GM21786 (cell line): ENCODE measurements around the gene PTPRZ1.

Experiments
- ATAC-seq: cut with Tn5 transposase; IDR thresholded peaks from one replicate; pipeline ENCODE4 v1.9.1; 2021; ENCODE audit not compliant: unreplicated experiment

PTPRZ1 gene

DNA sequence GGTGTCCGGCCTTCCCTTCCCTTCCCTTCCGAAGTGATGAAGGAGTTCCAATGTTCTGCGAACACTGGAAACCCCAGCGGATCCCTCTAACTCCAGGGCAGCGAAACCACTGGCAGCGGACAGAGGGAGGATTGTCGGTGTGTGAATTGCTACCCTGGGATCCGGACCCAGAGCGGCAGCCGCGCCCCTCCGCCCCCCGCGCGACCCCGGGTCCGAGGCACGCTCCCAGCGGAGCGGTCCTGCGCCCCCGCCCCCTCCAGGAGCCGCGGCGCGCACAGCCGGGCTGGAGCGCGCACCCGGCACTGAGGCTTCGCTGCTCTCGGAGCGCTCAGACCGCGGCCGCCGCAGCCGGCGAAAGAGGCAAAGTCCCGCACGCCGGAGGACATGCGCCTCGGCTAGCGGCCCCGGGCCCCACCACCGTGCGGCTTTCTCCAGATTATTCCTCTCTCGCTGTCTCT, at the start of gene PTPRZ1:
Gene PTPRZ1, plus strand, starts transcription at position 331 of the 458 bp plus-strand sequence. CDS start 339 bp downstream, outside the sequence.
- ATAC-seq, result no peak

DNA sequence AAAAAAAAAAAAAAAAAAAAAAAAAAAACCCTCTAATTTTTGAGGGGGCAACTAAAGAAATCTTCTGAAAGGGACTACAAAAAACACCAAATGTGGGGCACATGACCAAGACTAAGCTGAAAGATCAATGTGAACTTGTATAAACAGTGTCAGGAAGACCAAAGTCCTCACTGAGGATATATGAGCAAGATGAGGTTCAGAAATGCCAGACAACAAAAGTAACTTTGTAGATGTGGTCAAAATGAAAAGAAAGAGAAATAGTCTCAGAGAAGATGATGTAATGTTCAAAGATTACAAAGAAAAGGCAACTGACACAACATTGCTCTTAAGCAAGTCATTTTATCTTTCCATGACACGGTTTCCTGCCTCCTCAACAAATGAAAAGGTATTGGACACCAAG, 48.7 kb upstream of the PTPRZ1 start:
- ATAC-seq, result no peak

DNA sequence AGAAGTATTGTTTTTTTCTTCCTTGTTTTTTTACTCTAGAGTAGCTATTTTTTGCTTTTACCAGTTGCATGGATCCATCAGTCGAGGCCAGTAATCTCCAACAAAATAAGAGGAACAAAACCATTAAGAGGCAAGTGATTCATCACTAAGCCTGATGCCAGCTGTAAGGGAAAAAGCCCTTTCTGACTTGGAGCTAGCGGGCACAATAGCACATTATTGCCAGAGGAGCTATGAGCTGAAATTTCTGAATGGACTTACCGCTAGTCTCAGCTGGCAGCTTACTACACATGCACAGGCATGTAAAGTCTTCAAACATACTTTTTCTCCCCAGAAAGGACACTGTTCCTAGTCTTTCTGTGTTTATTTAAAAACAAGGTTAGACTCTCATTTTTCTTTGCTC, 41.6 kb upstream of the PTPRZ1 start:
- ATAC-seq, result no peak

DNA sequence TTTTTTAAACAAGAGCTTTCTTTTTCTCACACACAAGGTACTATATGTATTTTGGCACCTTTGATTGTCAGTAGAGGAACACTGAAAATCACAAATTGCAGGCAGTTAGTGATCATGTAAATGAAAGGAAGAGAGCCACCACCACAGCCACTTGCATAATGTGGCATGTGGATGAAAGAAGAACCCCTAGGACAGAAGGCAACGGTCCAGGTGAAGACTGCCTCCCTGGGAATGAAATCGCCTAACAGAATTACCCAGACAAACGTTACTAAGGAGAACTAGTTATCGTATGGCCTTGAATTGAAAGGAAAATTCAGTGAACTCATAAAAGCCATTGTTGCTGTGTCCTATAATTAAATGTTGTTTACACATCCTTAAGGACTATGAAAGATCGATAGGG, 41.2 kb upstream of the PTPRZ1 start:
- no peak for ATAC-seq

DNA sequence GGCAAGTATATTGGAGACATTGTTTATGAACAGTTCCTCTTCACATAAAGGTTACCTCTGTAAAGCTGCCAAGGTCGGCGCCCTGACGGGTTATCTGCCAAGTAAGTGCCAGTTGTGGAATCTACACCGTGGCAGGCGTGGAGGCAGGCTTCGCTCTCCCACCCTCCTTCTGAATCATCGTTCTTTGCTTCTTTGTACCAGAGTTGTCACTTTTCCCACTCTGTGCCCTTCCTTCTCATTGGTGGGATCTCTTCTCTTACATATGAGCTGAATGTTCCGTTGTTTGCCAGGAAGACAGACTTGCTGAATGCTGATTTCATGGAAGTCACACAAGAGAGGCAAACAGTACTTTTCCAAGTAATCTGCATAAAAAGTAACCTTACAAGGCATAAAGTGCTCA, 40.6 kb upstream of the PTPRZ1 start:
- no peak for ATAC-seq

DNA sequence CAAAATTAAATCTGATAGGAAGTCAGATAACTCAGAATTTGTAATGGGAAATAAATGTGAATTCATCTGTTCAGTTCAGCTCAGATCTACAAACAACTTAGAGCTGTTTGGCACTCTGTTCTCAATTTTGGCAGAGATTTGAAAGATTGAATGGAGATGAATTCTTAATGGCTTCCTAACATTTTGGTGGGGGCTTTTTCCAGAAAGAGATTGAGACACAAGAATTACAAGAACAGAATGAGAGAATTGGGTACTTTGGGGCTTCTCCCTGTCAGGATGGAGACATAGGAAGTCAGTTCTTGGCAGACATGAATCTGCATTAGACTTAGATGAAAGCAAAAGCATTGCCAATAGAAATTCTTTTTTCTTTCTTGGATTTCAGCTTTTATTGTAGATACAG, 39.0 kb upstream of the PTPRZ1 start:
- ATAC-seq, result no peak

DNA sequence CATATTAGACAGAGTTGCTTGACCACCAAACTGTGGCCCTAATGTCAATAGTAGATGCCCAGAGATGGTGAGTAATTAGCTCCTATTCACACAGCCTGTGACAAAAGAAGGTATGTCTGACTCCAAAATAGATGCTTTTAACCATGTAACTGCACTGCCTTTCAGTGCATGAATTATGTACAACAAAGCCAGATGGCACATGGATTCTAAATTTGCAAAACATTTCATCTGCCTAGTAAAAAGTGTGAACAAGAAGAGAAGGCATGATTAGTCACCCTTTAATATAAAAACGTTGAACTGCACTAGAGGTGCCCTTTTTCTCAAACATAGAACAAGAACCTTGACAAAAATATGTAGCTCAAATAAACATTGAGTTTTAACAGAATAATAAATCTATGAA, 35.5 kb upstream of the PTPRZ1 start:
- ATAC-seq, result no peak

DNA sequence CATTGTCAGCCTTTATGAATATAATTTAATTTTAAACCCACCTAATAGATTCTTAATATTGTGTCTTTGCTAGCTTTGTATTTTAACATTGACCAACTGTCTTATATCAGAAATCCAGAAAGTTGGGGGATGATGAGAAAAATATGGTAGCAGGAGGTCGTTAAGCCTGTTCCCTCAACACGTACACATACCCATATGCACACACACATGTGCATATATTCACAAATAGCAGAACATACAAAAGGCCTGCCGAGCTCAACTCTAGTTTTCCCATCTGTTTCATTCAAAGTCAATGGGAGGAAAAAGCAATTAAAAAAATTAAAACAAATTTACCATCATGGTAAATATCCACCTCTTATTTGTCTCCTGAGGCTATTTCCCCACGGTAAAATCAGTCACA, 25.9 kb upstream of the PTPRZ1 start:
- no peak for ATAC-seq

DNA sequence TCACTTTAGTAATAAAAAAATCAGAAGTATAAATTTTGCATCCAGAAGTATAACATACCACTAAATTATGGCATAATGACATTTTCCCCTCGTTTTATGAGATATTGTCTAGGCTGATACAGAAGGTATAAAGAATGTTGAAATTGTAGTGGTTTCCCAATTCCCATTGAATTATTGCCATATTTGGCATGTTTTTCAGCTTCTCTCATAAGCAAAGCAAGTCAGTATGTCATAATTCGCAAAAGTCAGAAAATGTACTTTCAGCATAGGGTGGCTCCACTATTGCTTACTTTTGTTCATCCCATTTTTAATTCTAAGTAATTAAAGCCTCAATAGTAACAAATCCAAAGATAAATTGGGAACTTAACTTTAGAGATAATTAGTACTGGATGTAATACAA, 19.7 kb upstream of the PTPRZ1 start:
- ATAC-seq, result no peak

DNA sequence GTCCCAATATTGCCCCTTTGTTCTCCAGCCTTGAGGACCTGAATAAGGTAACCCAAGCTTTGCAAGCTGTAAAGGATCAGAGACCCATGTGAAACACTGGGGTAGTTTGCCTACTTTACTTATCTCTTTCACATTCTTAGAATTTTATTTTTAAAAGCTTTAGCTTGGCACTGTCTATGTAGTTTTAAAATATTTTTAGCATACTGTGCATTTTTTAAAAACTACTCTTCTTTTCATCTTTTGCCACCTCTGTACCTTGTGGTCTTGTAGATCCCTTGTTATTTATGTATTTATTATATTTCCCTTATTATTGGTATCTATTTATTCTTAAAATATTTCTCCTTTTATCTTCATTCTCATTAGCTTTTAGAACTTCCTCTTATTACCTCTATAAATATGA, 12.0 kb upstream of the PTPRZ1 start:
- no peak for ATAC-seq

DNA sequence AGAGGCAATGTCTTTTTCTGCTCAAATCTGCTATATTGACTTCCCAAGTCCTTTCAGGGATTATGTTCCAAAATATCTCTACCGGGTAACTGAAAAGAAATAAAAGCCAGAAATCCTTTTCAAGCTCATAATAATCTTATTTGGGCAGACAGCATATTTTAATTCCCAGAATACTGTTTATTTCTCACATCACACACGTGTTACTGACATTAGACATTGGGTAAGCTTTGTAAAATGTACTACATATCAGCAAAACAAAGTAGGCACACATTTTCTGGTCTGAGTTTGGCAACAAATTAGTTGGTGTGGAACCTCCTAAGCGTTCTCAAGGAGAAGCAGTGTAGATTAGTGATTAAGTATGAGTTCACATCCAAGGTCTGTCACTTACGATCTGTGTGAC, 10.4 kb upstream of the PTPRZ1 start:
- ATAC-seq, result no peak

DNA sequence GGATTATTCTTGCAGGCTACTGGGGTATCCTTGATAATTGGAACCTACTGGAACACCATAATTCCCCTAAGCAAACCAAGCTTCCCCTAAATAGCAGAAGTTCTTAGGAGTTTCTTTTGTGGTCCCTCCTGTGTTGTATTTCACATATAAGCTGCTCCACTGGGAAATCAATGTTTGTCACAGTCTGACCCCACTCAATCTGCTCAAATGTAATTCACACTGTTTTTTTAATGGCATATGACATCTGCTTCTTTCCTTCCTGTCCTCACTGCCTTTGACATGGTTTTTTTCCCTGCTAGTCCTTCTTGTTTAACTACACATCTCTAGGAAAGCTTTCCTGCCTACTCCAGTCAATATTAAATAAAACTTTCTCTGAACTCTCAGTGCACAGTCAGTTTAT, 1.8 kb upstream of the PTPRZ1 start:
- no peak for ATAC-seq

DNA sequence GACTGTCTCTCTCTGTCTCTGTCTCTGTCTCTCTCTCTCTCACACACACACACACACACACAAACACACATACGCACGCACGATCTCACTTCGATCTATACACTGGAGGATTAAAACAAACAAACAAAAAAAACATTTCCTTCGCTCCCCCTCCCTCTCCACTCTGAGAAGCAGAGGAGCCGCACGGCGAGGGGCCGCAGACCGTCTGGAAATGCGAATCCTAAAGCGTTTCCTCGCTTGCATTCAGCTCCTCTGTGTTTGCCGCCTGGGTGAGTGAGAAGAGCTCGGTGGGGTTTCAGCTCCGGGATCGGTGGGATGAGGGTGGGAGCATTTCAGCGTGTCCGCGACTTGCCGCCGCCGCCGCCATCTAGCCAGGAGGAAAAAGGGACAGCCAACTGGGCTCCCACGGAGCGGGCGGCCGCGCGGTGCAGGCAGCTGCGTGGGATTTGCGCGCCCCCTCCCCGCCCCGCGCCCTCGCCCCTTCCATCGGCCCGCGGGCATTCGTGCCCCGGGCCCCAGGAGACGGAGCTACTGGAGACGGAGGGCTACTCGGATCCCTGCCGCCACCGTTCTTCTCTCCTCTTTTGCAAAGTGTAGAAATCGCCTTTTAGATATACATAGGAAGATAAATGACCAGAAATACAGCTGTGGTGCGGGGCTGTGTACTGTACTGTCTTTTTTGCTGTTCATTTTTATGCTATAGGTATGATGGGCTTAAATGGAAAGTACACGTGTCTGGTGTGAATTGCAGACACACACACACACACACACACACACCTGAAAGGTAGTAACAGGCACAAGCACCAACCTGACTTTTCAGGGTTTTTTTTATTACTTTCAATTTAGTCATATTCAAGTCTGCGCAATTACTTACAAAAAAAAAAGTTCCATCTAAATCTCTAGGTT, 581 bp downstream of the PTPRZ1 start:
- no peak for ATAC-seq

DNA sequence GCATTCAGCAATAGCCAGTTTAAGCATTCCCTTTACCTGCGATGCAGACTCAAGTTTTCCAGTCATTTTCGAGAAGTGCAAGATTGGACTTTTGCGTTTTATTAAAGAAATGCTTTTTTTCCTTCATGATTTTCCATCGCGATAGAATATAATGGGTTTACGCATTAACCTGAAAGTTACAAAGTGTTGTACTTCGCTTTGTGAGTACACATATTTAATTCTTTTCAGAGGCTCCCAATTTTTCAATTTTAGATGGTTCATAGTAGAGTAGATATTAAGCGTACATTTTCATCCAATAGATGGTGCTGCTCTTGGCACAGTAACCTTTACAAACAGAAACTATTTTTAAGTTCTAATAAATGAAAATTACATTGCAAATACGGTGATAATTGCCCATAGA, 1.3 kb downstream of the PTPRZ1 start:
- no peak for ATAC-seq

DNA sequence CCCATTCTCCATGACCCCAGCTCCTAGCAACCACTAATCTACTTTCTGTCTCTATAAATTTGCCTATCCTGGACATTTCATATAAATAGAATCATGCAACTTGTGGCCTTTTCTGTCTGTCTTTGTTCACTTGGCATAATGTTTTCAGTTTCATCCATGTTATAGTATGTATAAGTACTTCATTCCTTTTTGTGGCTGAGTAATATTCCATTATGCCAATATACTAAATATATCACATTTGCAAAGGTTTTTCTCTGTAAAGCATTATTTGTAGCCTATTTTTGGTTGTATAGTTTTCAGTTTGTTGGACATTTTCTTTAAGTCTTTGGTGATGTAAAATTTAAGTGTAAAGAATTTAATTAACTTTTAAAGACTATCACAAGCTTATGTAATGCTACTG, 2.2 kb downstream of the PTPRZ1 start:
- no peak for ATAC-seq

DNA sequence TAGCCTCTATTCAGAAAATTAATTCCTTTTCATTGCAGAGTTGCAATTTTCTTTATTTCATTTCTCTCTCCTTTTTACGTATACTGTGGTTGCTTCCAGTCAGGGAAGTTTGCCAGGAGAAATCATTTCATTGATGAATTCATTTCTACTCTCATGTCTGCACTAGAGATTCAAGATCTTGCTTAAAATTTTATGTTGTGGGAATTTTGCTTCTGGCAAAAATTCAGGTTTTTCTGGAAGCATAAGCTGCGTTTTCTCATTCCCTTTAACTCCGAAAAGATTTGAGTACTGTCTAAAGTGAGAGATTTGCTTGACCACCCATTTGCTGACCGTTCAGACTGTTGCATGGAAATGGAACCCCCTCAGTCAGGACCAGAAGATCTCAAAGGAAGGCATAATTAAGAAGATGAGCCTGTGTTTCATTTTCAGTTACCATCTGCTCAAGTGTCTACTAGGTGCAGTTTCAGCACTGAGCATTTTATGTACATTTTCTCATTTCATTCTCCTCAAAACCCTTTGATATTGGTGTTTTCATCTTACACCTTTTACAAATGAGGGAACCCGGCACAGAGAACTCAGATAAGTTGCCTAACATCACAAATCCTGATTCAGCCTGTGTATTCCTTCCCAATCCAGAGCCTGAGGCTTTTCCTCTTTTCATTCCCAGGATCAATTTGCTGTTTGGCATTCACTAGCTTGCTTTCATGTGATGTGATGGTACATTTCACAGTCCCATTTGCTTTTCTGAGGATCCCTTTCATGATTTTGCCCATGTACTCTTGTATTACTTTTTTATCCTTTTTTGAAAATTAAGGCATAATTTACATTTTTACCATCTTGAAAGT, 3.9 kb downstream of the PTPRZ1 start:
- ATAC-seq, result no peak

DNA sequence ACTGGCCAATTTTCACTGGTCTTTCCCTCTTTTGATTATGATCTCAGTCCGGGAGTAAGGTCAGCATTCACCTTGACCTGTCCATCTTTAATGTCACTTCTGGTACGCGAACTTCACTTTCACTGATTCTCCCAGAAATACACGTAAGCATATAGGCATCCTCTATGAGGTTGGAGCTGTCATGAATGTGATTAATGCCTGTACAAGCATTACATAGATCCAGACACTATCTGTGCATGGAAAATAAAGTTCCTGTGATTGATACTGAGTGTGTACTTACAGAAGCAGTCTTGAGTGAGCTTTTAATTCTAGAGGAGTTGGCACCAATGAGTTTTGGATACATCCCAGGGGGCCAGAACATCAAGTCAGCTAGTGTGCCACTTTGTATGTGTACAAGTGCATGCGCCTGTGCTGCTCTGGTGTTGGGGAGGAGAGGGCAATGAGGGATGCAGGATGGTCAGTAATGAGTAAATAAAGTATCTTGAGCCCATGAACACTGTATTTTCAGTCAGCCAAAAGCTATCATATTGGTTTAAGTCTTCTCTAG, 6.0 kb downstream of the PTPRZ1 start:
- no peak for ATAC-seq

DNA sequence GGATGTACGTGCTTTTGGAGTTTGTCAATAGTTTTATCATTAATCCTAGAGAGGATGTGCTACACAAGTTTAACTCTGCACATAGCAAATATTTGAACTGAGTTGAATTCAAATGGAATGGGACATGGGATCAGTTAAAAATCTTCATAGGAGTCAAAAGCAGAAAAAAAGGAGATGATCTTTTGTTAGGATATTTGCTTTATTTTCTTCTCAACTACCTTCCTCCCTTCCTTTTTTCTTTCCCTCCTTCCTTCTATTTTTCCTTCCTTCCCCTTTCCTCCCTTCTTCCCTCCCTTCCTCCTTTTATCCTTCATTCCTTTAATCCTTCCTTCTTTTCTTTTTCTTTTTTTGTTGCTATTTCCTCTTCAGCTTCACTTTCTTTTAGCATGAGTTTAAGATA, 6.6 kb downstream of the PTPRZ1 start:
- ATAC-seq, result no peak

DNA sequence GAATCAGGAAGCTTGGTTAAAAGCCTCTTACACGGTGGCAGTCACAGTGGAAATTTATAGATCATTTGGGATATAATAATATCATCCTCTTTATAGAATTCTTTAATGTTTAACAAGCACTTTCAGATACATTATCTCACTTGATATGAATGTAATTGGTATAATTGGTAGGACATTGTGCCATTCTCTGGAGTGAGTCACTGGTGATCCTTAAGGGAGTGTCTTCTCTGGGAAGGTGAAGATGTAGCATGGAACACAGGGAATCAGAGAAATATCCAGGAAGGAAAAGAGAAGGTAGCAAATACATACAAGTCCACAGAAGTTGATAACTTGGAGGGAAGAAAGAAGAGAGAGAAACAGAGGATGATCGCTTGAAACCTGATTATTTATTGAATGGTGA, 9.8 kb downstream of the PTPRZ1 start:
- no peak for ATAC-seq

DNA sequence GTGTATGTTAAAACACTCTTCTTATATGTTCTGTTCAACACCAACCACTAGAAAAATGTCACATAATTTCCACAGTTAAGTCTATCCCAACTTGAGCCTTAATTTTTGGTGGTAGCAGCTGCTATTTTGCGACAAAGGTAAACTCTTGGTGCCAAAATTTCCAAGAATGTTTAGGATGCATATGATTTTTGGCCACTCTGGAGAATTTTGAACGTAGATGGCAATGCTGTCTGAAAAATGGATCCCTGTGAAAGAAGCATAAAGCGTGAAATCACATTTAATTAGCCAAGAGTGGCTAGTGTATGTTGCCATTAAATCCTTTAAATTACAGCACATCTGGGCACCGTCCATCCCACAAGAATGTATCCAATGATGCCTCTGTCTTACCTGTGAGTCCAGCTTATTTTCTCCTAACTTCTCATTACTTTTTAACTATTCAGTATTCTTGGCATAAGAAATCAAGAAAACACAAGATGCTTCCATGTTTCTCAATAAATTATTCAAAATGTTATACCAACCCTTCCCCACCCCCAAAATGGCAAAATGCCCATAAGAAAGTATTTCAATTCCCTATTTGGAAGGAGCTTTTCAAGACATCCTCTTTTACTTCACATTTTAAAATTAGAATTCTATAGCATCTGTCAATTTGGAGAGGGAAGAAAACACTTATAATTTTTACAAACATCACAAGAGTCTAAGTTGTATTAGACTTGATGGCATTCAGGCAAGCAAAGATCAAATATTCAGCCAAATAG, 12.4 kb downstream of the PTPRZ1 start:
- no peak for ATAC-seq

DNA sequence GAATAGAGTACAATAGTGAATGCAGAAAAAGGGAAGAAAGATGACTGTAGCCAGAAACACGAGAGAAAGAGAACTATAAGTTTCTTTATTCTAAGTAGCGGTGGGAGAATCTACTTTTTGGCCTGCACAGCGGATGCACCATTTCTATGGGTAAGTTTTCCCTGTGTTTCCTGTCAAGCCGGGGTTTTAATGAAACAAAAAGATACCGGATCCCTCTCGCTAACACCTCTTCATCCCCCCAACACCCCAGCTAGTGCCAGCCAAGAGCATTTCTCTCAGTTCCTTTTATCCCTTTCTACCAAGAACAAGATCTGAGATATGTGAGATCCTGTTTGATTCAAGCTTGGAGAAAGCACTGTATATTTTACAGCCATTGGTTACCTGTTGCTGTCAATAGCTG, 14.7 kb downstream of the PTPRZ1 start:
- no peak for ATAC-seq
